ENCODE measurements around the gene VSX2.

- TF ChIP-seq CTCF (conservative IDR thresholded peaks at IDR 0.05; ENCODE audit: low read depth, low read length): no peak
- TF ChIP-seq EZH2 (IDR thresholded peaks at IDR 0.05; ENCODE audit: low read length, unreplicated experiment): no peak
- no peak for TF ChIP-seq EZH2phosphoT487 (IDR thresholded peaks at IDR 0.05; ENCODE audit: borderline replicate concordance, low read length)
Measured at GRCh38 chr14:74213907-74214803, 25.1 kb upstream of the VSX2 start.

Data from PC-3 (cell line).